Gastrocnemius medialis (tissue), 4 donors: Measurements from ENCODE around the gene ADAM12.

Source experiments
- POLR2A ChIP-seq, 2 donors: fragments of 450-650 bp; IDR thresholded peaks; one replicate each; pipeline ENCODE4 v1.6.1; 2017; ENCODE audit warnings: antibody characterized with exemption in 2 of 2, mild to moderate bottlenecking in 2 of 2, moderate library complexity in 2 of 2
- TF ChIP-seq, protein P1 (sequence below), 5 experiments: fragments of 450-650 bp in 3 of 5; fragments of 200-600 bp in 2 of 5; sonication (generic) in 2 of 5; IDR thresholded peaks in 4 of 5; conservative IDR thresholded peaks in 1 of 5; 1 replicate in 4 of 5; 2 replicates in 1 of 5; pipeline ENCODE4 v1.5.1; 2016 to 2019; ENCODE audit warnings: antibody characterized with exemption in 5 of 5, mild to moderate bottlenecking in 3 of 5, moderate library complexity in 3 of 5

DNA sequence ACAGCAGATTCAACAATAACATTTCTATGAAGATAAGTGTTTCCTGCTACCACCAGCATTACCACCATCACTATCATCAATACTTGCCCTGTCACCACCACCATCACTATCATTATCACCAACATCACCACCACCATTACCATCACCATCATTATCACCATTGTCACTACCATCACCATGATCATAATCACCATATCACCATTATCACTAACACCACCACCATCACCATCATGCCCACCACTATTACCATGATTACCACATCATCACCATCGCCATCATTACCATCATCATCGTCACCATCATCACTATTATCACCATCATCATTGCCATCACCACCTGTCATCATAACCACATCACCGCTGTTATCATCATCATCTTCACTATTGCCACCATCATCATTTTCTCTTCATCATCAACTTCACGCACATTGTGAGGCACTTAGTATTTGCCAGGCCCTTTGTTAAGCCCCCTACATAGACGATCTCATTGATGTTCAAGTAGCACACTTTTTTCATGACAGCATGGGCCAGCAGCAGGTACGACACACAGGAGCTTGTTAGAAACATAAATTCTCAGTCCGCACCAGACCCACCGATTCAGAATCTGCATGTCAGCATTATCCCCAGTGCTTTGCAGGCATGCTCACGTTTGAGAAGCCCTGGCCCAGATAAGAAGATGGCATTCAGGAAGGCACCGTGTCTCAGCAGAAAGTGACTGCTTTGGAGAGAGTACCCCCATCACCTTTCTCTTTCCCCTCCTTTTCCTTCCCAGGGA is 161.1 kb downstream of the ADAM12 start:
- TF ChIP-seq, protein P1, sequence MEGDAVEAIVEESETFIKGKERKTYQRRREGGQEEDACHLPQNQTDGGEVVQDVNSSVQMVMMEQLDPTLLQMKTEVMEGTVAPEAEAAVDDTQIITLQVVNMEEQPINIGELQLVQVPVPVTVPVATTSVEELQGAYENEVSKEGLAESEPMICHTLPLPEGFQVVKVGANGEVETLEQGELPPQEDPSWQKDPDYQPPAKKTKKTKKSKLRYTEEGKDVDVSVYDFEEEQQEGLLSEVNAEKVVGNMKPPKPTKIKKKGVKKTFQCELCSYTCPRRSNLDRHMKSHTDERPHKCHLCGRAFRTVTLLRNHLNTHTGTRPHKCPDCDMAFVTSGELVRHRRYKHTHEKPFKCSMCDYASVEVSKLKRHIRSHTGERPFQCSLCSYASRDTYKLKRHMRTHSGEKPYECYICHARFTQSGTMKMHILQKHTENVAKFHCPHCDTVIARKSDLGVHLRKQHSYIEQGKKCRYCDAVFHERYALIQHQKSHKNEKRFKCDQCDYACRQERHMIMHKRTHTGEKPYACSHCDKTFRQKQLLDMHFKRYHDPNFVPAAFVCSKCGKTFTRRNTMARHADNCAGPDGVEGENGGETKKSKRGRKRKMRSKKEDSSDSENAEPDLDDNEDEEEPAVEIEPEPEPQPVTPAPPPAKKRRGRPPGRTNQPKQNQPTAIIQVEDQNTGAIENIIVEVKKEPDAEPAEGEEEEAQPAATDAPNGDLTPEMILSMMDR (IDR thresholded peaks at IDR 0.05 in 4 of 5, conservative IDR thresholded peaks at IDR 0.05 in 1 of 5): no peak
- no peak for TF ChIP-seq POLR2A (IDR thresholded peaks at IDR 0.05)
